ENCODE results near the gene IL17RB. TPM values are rescaled to one million over a fixed set of nuclear protein-coding genes. Genes with fewer than 3 reads are reported as not detected.

IL17RB gene
- total and polyA plus RNA-seq, 11 donors, result 0.09 to 1.5 (median 0.61) TPM; not detected in 1

DNA sequence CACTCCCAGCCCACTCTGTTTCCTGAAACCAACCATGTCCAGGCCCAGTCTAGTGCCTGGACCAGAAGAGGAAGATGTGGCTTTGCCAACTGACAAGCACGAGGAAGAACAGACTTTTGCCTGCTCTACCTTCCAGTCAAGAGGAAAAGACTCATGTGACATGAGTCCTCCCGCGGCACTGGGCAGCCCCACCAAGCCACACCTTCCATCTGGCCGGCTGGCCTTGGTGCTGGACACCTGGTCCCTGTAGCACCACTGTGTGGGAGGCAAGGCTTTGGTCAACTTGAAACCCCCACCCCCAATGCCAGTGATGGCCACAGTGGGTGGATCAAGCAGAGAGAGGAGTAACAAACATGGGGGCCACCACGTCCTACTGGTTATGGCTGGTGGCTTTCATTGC lies 12.7 kb upstream of the IL17RB start:
- Histone ChIP-seq H3K9me3 (no peaks in the 10 kb centered on the region), H3K27ac (no peak overlapping the region), H3K4me1 (no peaks in the 10 kb centered on the region), H3K27me3 (no peaks in the 10 kb centered on the region), H3K4me3 (no peak overlapping the region), H3K36me3 (no peaks in the 10 kb centered on the region)
- intact Hi-C loops (cut with DNase I), result no loop called here
- DNase-seq, result no peak
- TF ChIP-seq POLR2A (IDR thresholded peaks at IDR 0.05), result no peak
- TF ChIP-seq, protein P1, sequence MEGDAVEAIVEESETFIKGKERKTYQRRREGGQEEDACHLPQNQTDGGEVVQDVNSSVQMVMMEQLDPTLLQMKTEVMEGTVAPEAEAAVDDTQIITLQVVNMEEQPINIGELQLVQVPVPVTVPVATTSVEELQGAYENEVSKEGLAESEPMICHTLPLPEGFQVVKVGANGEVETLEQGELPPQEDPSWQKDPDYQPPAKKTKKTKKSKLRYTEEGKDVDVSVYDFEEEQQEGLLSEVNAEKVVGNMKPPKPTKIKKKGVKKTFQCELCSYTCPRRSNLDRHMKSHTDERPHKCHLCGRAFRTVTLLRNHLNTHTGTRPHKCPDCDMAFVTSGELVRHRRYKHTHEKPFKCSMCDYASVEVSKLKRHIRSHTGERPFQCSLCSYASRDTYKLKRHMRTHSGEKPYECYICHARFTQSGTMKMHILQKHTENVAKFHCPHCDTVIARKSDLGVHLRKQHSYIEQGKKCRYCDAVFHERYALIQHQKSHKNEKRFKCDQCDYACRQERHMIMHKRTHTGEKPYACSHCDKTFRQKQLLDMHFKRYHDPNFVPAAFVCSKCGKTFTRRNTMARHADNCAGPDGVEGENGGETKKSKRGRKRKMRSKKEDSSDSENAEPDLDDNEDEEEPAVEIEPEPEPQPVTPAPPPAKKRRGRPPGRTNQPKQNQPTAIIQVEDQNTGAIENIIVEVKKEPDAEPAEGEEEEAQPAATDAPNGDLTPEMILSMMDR (IDR thresholded peaks at IDR 0.05), result no peak
- no peak for ATAC-seq
- WGBS, 4 donors, result 84 to 92% (median 85%) methylated on average over 5 of the region's 5 CpGs; no CpG with 5 or more reads in 1 of the 4 donors

DNA sequence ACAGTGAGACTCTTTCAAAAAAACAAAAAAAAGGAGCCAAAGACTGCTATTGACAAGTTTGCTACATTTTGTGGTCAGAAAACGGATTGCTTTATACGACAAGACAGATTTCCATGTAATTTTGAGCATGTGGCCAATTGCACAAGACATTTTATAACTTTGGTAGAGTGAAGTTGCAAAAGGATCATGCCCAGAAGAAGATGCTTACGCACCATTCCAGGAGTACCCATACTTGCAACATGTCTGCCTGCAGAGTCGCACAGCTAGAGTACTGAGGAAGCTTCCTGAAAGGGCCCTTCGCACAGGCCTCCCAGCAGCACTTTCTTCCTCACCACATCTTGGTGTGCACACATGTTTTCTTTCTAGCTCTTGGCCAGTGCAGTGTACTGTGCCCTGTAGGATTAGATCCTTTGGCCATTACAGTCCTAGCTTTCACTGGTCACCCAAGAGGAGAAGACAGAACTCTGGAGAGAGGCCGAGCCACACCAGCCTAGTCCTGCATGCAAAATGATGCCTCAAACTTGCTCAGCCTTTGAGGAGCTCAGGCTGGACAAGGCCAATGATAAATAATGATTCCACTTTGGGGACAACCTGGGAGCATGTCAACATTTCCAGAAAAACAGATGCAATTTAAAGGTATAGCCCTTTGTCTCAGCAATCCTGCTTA lies 11.8 kb upstream of the IL17RB start:
- intact Hi-C loops (cut with DNase I), result no loop called here
- H3K27ac ChIP-seq, result no peak overlapping the region
- TF ChIP-seq POLR2A (IDR thresholded peaks at IDR 0.05), result no peak
- TF ChIP-seq, protein P1 (IDR thresholded peaks at IDR 0.05), result no peak
- no peaks in the 10 kb centered on the region for H3K9me3 ChIP-seq
- H3K36me3 ChIP-seq, result no peaks in the 10 kb centered on the region
- no peak overlapping the region for H3K4me3 ChIP-seq
- H3K27me3 ChIP-seq, result no peaks in the 10 kb centered on the region
- 86 to 93% (median 89%) methylated on average over 6 of the region's 6 CpGs for WGBS, 4 donors
- no peaks in the 10 kb centered on the region for H3K4me1 ChIP-seq
- ATAC-seq, result no peak
- DNase-seq, result no peak

DNA sequence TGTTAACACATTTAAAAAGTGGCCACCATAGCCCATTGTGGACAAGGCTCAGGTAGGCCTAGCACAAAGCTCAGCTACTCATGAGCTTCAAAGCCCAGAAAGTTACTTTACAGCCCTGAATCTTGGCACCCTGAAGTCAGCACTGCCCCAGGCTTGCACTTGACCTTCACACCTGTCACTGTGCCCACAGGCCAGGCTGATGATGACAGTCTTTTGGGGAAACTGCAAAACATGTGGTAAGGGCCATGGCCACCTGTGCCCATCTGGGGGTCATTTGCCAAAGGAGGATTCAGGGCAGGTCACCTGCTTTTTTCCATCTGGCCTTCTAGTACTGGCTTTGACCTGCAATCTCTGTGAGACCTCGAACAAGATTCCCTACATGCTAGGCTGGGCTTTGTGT lies 11.1 kb upstream of the IL17RB start:
- Histone ChIP-seq H3K36me3 (no peaks in the 10 kb centered on the region), H3K27ac (no peak overlapping the region), H3K9me3 (no peaks in the 10 kb centered on the region), H3K4me3 (no peak overlapping the region), H3K4me1 (no peaks in the 10 kb centered on the region), H3K27me3 (no peaks in the 10 kb centered on the region)
- DNase-seq, result no peak
- TF ChIP-seq, protein P1 (IDR thresholded peaks at IDR 0.05), result no peak
- no peak for TF ChIP-seq POLR2A (IDR thresholded peaks at IDR 0.05)
- WGBS, 4 donors, result 64 to 92% (median 83%) methylated on average over 1 of the region's 1 CpG
- intact Hi-C loops (cut with DNase I), result no loop called here
- no peak for ATAC-seq

DNA sequence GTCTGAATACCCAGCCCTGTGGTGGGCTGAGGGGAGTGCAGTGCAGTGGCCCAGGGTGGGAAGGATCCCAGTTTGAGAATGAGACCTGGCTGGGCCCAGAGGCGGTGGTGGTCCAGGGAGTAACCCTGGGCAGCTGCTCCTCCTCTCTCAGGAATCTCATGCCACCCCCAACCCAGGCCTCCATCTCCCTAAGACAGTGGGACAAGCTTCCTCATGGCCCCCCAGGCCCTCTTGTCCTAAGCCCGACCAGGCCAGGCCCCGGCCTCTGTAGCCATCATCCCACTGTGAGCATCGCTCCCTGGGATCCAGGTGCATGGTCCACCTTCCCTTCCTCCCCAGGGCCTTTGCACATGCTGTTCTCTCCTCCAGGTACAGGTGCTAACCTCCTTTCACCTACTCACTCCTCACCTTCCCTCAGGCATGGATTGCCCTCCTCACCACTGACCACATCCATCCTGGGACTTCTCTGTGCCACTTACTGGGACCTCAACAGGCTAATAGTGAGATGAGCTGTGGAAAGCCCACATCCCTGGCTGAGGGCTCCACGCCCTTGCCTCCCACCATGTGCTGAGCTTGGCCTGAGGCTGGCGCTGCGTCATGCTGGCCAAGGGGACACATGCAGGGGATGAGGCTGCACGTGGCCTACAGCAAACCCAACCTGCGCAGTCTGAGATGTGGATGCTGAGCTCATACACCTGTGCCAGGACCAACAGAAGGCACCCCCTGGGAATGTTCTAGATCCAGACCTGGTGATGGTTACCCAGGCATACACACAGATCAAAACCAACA lies 10.1 kb upstream of the IL17RB start:
- 91 to 96% (median 95%) methylated on average over 8 to 9 of the region's 9 CpGs for WGBS, 4 donors
- no peak for ATAC-seq
- Histone ChIP-seq H3K4me3 (no peak overlapping the region), H3K27ac (no peak overlapping the region), H3K36me3 (no peaks in the 10 kb centered on the region), H3K4me1 (no peaks in the 10 kb centered on the region), H3K9me3 (no peaks in the 10 kb centered on the region), H3K27me3 (no peaks in the 10 kb centered on the region)
- intact Hi-C loops (cut with DNase I), result no loop called here
- TF ChIP-seq, protein P1 (IDR thresholded peaks at IDR 0.05), result no peak
- TF ChIP-seq POLR2A (IDR thresholded peaks at IDR 0.05), result no peak
- DNase-seq, result no peak
